Kidney (tissue), 14 donors: ENCODE results near the gene PKHD1. TPM values are rescaled to one million over a fixed set of nuclear protein-coding genes. Genes with fewer than 3 reads are reported as not detected.

Experiments
- DNase-seq, 5 donors: peaks; one replicate each; pipeline ENCODE4 v3.0.0-alpha.2; 2013 to 2020
- FAIRE-seq: peaks from 2 replicates; lab custom pipeline; 2012; peaks lifted over from hg19 to GRCh38; lab: Jason Lieb, UNC
- H3K27ac ChIP-seq, 2 donors: one replicate each; pipeline ENCODE4 v1.7.0; 2013; ENCODE audit warnings: low read depth in 2 of 2, low read length in 2 of 2, inconsistent platforms in 1 of 2
- H3K27me3 ChIP-seq: one replicate; pipeline ENCODE4 v1.7.1; 2013; ENCODE audit warnings: low read length, inconsistent platforms; ENCODE audit not compliant: control insufficient read depth, insufficient read depth
- H3K36me3 ChIP-seq, 3 donors: one replicate each; pipeline versions ENCODE4 v1.7.0 to v1.7.1; 2013; ENCODE audit warnings: low read length in 3 of 3, control low read depth in 1 of 3, inconsistent platforms in 1 of 3; ENCODE audit not compliant: insufficient read depth in 3 of 3, control insufficient read depth in 2 of 3
- H3K4me1 ChIP-seq, 3 donors: one replicate each; pipeline versions ENCODE4 v1.7.0 to v1.7.1; 2013; ENCODE audit warnings: low read length in 3 of 3, inconsistent platforms in 1 of 3, low read depth in 1 of 3; ENCODE audit not compliant: control insufficient read depth in 2 of 3, insufficient read depth in 2 of 3
- H3K4me3 ChIP-seq, 3 donors: one replicate each; pipeline versions ENCODE4 v1.7.0 to v1.8.1; 2013; ENCODE audit warnings: low read length in 3 of 3, control low read depth in 1 of 3, inconsistent platforms in 1 of 3
- H3K9ac ChIP-seq, 3 donors: one replicate each; pipeline versions ENCODE4 v1.7.0 to v1.7.1; 2013; ENCODE audit warnings: low read length in 3 of 3, control low read depth in 1 of 3, inconsistent platforms in 1 of 3
- H3K9me3 ChIP-seq, 3 donors: one replicate each; pipeline versions ENCODE4 v1.7.0 to v1.7.1; 2013; ENCODE audit warnings: low read length in 3 of 3, control low read depth in 1 of 3, inconsistent platforms in 1 of 3; ENCODE audit not compliant: control insufficient read depth in 2 of 3, insufficient read depth in 1 of 3
- CTCF ChIP-seq: IDR thresholded peaks from 3 replicates; pipeline ENCODE4 v1.5.1; 2012; ENCODE audit warnings: mild to moderate bottlenecking, moderate library complexity, borderline replicate concordance; ENCODE audit not compliant: insufficient read depth; ENCODE audit errors: extremely low read depth
- intact Hi-C: fragments of 100-400 bp; cut with DNase I; formaldehyde crosslinking; loops from one replicate; pipeline ENCODE4 v1.11.1; 2022
- polyA plus RNA-seq: library from polyadenylated mRNA; stranded (reverse); fragments of 350-450 nt; fragmentation: Illumina TruSeq; extraction: RNeasy Lipid Tissue Mini Kit (QIAGEN cat#74804); gene quantifications from one replicate; pipeline ENCODE4 v1.2.3, GENCODE V29; 2014; ENCODE audit warnings: low read depth, low replicate concordance; ENCODE audit not compliant: insufficient read depth
- total RNA-seq: library from RNA; stranded (reverse); fragmentation: NEBNext Ultra II Directional; extraction: Animal tissue kit (Norgen Biotek cat#: 25700); gene quantifications from one replicate; pipeline ENCODE4 v1.2.1, GENCODE V29; 2021
- donor health status: control.
- donor health status: control.
- donor health status: control.
- donor health status: control.
- donor health status: control.
- donor health status: DM: yes; HTN: yes; CAD: no.
- donor health status: Normal renal cell carcinoma (clear cell type).

Gene PKHD1
- total and polyA plus RNA-seq, 2 donors from 2014 or later, result 6.0 to 77.5 TPM

GRCh38 chr6:51857134-51857533, 230.3 kb downstream of the PKHD1 start:
- Histone ChIP-seq H3K9me3 (no peaks in the 10 kb centered on the region), H3K4me3 (no peak overlapping the region), H3K36me3 (peaks cover 3 to 21% (median 6%) of the 10 kb centered on the region in 3 donors), H3K27me3 (no peaks in the 10 kb centered on the region), H3K27ac (no peak overlapping the region), H3K9ac (no peak overlapping the region), H3K4me1 (no peaks in the 10 kb centered on the region)
- TF ChIP-seq CTCF, result no peak
- FAIRE-seq, result no peak
- intact Hi-C loops, result no loop called here
- no peak for DNase-seq

GRCh38 chr6:51856508-51856907, 230.9 kb downstream of the PKHD1 start:
- intact Hi-C loops, result no loop called here
- Histone ChIP-seq H3K36me3 (peaks cover 3 to 21% (median 6%) of the 10 kb centered on the region in 3 donors), H3K9ac (no peak overlapping the region), H3K27ac (no peak overlapping the region), H3K4me3 (no peak overlapping the region), H3K27me3 (no peaks in the 10 kb centered on the region), H3K4me1 (no peaks in the 10 kb centered on the region), H3K9me3 (no peaks in the 10 kb centered on the region)
- TF ChIP-seq CTCF, result no peak
- DNase-seq (no peak), FAIRE-seq (no peak)

- Histone ChIP-seq H3K27me3 (no peaks in the 10 kb centered on the region), H3K36me3 (peaks cover 3 to 21% (median 6%) of the 10 kb centered on the region in 3 donors), H3K4me1 (no peaks in the 10 kb centered on the region), H3K4me3 (no peak overlapping the region), H3K9ac (no peak overlapping the region), H3K27ac (no peak overlapping the region), H3K9me3 (no peaks in the 10 kb centered on the region)
- peak; percentile 60 for TF ChIP-seq CTCF
- intact Hi-C loops, result no loop called here
- FAIRE-seq (no peak), DNase-seq (peak in 3 of 5 donors; percentile 28 to 85 (median 82))
Observed at GRCh38 chr6:51855310-51856082, 231.9 kb downstream of the PKHD1 start.
